ENCODE measurements around the gene NPLOC4.

The NPLOC4 gene

GRCh38 chr17:81527591-81528383 is 109.1 kb downstream of the NPLOC4 start, which contains the start of gene FSCN2:
FSCN2 (plus strand) TSS chr17:81528377; CDS start chr17:81528532, 155 bp downstream.
- Histone ChIP-seq H4K20me1 (ENCODE audit: insufficient read depth, low read length, poor library complexity, severe bottlenecking) (no peaks in the 10 kb centered on the region), H3K4me2 (ENCODE audit: low read depth, low read length, poor library complexity, severe bottlenecking) (no peak within 1 kb of the TSS), H3K27me3 (ENCODE audit: insufficient read depth, low read length, poor library complexity, severe bottlenecking) (no peaks in the 10 kb centered on the region), H3K4me1 (ENCODE audit: insufficient read depth, low read length, poor library complexity, severe bottlenecking) (no peaks in the 10 kb centered on the region), H3K9me3 (ENCODE audit: insufficient read depth, low read depth, low read length) (no peaks in the 10 kb centered on the region), H3F3A (ENCODE audit: low read depth) (no peaks in the 10 kb centered on the region), H3K79me2 (ENCODE audit: insufficient read depth, low read length) (no peaks in the 10 kb centered on the region), H3K9me2 (replicated peaks; ENCODE audit: low read depth, low read length) (no peaks in the 10 kb centered on the region), H3K36me3 (ENCODE audit: insufficient read depth, low read length) (no peaks in the 10 kb centered on the region), H3K4me3 (ENCODE audit: low read length, poor library complexity, severe bottlenecking) (no peak within 1 kb of the TSS), H3K9ac (ENCODE audit: low read depth, low read length, poor library complexity, severe bottlenecking) (no peak within 1 kb of the TSS), H2AFZ (ENCODE audit: low read length) (no peak within 1 kb of the TSS)
- TF ChIP-seq CTCF (conservative IDR thresholded peaks at IDR 0.05; ENCODE audit: low read length) (no peak), EZH2phosphoT487 (IDR thresholded peaks at IDR 0.05; ENCODE audit: borderline replicate concordance) (no peak)

- Histone ChIP-seq H3F3A (ENCODE audit: low read depth) (no peaks in the 10 kb centered on the region), H2AFZ (ENCODE audit: low read length) (no peak overlapping the region), H3K79me2 (ENCODE audit: insufficient read depth, low read length) (no peaks in the 10 kb centered on the region), H3K4me2 (ENCODE audit: low read depth, low read length, poor library complexity, severe bottlenecking) (no peak overlapping the region), H3K27me3 (ENCODE audit: insufficient read depth, low read length, poor library complexity, severe bottlenecking) (no peaks in the 10 kb centered on the region), H3K9ac (ENCODE audit: low read depth, low read length, poor library complexity, severe bottlenecking) (no peak overlapping the region), H3K9me3 (ENCODE audit: insufficient read depth, low read depth, low read length) (no peaks in the 10 kb centered on the region), H3K36me3 (ENCODE audit: insufficient read depth, low read length) (no peaks in the 10 kb centered on the region), H3K4me1 (ENCODE audit: insufficient read depth, low read length, poor library complexity, severe bottlenecking) (no peaks in the 10 kb centered on the region), H3K9me2 (replicated peaks; ENCODE audit: low read depth, low read length) (no peaks in the 10 kb centered on the region), H3K4me3 (ENCODE audit: low read length, poor library complexity, severe bottlenecking) (no peak overlapping the region), H4K20me1 (ENCODE audit: insufficient read depth, low read length, poor library complexity, severe bottlenecking) (no peaks in the 10 kb centered on the region)
- TF ChIP-seq EZH2phosphoT487 (IDR thresholded peaks at IDR 0.05; ENCODE audit: borderline replicate concordance) (no peak), CTCF (conservative IDR thresholded peaks at IDR 0.05; ENCODE audit: low read length) (no peak)
Measured at GRCh38 chr17:81526662-81527571, 110.0 kb downstream of the NPLOC4 start.

GRCh38 chr17:81524865-81525159 is 112.1 kb downstream of the NPLOC4 start:
- no peaks in the 10 kb centered on the region for H3K27me3 ChIP-seq (ENCODE audit: insufficient read depth, low read length, poor library complexity, severe bottlenecking)
- H3K36me3 ChIP-seq (ENCODE audit: insufficient read depth, low read length), result no peaks in the 10 kb centered on the region
- no peaks in the 10 kb centered on the region for H4K20me1 ChIP-seq (ENCODE audit: insufficient read depth, low read length, poor library complexity, severe bottlenecking)
- H3K9me3 ChIP-seq (ENCODE audit: insufficient read depth, low read depth, low read length), result no peaks in the 10 kb centered on the region
- no peak overlapping the region for H3K4me3 ChIP-seq (ENCODE audit: low read length, poor library complexity, severe bottlenecking)
- no peak overlapping the region for H3K9ac ChIP-seq (ENCODE audit: low read depth, low read length, poor library complexity, severe bottlenecking)
- no peak overlapping the region for H3K4me2 ChIP-seq (ENCODE audit: low read depth, low read length, poor library complexity, severe bottlenecking)
- H3K4me1 ChIP-seq (ENCODE audit: insufficient read depth, low read length, poor library complexity, severe bottlenecking), result peaks cover 3% of the 10 kb centered on the region
- no peaks in the 10 kb centered on the region for H3K79me2 ChIP-seq (ENCODE audit: insufficient read depth, low read length)
- H3F3A ChIP-seq (ENCODE audit: low read depth), result peaks cover 5% of the 10 kb centered on the region; the same call in 1 of the 2 replicates
- no peaks in the 10 kb centered on the region for H3K9me2 ChIP-seq (replicated peaks; ENCODE audit: low read depth, low read length)
- no peak overlapping the region for H2AFZ ChIP-seq (ENCODE audit: low read length)
- TF ChIP-seq EZH2phosphoT487 (IDR thresholded peaks at IDR 0.05; ENCODE audit: borderline replicate concordance), result no peak

Data from Loucy (cell line).